ENCODE results near the gene SNU13.

DNA sequence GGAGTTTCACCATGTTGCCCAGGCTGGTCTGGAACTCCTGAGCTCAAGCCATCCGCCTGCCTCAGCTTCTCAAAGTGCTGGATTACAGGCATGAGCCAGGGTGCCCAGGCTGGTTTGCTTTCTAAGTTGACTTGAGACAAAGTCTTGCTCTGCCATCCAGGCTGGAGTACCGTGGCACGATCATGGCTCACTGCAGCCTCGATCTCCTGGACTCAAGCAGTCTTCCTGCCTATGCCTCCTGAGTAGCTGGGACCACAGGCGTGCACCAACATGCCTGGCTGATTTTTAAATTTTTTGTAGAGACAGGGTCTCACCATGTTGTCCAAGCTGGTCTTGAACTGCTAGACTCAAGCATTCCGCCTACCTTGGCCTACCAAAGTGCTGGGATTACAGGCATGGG is 31.0 kb downstream of the SNU13 start:
- no peak for TF ChIP-seq POLR2A (IDR thresholded peaks at IDR 0.05)
- TF ChIP-seq, protein P1, sequence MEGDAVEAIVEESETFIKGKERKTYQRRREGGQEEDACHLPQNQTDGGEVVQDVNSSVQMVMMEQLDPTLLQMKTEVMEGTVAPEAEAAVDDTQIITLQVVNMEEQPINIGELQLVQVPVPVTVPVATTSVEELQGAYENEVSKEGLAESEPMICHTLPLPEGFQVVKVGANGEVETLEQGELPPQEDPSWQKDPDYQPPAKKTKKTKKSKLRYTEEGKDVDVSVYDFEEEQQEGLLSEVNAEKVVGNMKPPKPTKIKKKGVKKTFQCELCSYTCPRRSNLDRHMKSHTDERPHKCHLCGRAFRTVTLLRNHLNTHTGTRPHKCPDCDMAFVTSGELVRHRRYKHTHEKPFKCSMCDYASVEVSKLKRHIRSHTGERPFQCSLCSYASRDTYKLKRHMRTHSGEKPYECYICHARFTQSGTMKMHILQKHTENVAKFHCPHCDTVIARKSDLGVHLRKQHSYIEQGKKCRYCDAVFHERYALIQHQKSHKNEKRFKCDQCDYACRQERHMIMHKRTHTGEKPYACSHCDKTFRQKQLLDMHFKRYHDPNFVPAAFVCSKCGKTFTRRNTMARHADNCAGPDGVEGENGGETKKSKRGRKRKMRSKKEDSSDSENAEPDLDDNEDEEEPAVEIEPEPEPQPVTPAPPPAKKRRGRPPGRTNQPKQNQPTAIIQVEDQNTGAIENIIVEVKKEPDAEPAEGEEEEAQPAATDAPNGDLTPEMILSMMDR (IDR thresholded peaks at IDR 0.05), result no peak
- TF ChIP-seq EP300 (IDR thresholded peaks at IDR 0.05), result no peak
